Measurements from ENCODE around the gene TYMS. TPM values are rescaled to one million over a fixed set of nuclear protein-coding genes. Genes with fewer than 3 reads are reported as not detected.

The TYMS gene
- total RNA-seq (2014; rRNA removed; shearing (Covaris generic)): 47.8 and 53.7 TPM in 2 replicates

DNA sequence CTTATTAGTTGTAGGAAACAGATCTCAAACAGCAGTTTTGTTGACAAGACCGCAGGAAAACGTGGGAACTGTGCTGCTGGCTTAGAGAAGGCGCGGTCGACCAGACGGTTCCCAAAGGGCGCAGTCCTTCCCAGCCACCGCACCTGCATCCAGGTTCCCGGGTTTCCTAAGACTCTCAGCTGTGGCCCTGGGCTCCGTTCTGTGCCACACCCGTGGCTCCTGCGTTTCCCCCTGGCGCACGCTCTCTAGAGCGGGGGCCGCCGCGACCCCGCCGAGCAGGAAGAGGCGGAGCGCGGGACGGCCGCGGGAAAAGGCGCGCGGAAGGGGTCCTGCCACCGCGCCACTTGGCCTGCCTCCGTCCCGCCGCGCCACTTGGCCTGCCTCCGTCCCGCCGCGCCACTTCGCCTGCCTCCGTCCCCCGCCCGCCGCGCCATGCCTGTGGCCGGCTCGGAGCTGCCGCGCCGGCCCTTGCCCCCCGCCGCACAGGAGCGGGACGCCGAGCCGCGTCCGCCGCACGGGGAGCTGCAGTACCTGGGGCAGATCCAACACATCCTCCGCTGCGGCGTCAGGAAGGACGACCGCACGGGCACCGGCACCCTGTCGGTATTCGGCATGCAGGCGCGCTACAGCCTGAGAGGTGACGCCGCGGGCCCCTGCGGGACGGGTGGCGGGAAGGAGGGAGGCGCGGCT lies at the start of gene TYMS:
Gene TYMS (plus strand): TSS at position 343 of the 690 bp plus-strand sequence. CDS start 90 bp downstream, at position 433.
- DNase-seq (ENCODE audit: low spot score): peak; percentile 70

DNA sequence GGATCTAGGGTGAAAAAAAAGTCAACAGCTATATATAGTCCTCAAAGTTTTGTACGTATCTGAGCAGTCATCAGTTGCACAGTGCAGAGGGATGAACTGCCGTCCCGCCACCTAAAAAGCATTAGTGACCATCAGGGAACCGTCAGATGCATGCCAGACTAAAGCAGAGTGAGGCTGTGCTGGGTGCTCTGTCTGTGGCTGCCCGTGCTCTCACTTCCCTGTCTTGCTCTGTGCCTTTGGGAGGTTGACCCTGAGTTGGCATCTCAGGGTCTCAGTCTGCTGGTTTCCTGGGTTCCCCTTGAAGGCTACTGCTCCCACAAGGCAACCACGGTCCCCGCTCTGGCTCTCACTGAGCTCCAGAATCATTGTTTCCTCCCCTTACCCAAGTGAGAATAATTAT lies 49.5 kb upstream of the TYMS start:
- DNase-seq (ENCODE audit: low spot score): no peak

DNA sequence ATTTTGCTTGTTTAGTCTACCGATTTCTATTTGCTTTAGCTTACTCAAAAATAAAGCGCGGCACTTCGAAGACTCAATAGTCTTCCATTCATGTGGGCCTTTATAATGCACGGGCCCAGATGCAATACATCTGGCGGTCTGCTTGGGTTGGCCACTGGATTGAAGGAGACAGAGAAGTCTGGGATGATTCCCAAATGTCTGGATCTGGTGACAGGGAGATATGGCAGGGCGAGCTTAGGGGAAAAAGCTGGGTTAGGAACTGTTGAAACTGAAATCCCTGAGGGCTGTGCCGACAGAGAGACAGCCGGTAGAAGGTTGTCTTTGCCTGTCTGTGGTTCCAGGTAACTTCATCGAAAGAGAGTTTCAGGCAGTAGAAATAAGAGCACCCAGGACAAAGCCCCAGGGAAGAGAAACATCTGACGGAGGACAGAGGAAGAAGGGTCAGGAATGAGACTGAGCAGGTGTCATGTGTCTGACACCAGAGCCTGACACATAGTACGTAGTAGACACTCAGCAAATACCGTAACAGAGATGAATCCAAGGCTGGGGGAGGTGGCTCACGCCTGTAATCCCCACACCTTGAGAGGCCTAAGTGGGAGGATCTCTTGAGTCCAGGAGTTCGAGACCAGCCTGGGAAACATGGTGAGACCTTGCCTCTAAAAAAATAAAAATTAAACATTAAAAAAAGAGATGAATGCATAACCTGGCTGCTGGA lies 47.1 kb upstream of the TYMS start:
- DNase-seq (ENCODE audit: low spot score): no peak

DNA sequence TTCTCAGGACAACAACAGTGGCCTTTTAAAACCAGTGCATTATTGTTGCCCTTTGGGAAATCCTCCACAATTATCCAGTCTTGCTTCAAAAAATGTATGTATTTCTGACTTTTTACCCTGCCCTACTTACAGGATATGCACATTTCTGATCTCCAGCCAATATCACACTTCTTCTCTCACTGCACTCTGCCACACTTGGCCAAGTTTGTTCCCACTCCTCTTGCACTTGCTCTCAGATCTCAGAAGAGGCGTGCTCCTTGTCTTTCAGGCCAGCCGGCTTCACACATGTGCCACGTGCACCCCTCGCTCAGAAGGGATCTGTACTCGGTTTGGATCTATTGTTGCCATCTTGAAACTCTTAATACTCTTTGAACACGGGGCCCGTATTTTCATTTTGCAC lies 45.3 kb upstream of the TYMS start:
- DNase-seq (ENCODE audit: low spot score): no peak

DNA sequence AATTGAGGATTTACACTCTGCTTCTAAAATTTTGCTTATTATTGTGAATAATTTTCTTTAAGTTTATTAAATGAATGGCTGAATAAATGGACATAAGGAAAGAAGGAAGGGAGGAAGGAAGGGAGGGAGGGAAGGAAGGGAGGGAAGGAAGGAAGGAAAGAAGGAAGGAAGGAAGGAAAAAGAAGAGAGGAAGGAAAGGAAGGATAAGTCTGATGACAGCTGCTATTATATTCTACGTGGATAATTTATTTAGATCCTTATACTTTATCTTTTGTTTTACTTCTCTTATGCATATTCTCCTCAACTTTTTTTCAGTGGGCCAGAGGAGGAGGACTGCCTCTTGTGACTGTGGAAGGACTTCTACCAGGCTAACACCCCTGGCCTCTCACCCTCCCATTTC lies 43.3 kb upstream of the TYMS start:
- no peak for DNase-seq (ENCODE audit: low spot score)

DNA sequence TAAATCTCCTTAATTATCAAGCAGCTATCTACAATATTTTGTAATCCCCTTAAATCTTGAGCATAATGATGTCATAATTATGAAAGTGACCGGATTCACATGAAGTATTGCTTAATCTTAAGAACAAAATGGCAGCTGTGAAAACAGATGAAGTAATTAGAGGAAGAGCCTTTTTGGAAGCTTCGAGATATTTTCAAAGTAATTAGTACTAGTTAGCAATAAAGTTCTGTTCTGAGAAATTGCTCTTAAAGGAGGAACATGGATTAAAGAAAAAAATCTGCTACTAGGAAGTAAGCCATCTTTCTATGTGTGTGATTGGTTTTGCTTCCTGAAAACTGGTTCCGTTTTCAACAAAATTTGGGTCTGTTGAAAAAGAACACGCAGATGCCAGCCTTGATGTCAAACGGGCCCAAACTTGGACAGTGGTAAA lies 42.3 kb upstream of the TYMS start:
- no peak for DNase-seq (ENCODE audit: low spot score)

DNA sequence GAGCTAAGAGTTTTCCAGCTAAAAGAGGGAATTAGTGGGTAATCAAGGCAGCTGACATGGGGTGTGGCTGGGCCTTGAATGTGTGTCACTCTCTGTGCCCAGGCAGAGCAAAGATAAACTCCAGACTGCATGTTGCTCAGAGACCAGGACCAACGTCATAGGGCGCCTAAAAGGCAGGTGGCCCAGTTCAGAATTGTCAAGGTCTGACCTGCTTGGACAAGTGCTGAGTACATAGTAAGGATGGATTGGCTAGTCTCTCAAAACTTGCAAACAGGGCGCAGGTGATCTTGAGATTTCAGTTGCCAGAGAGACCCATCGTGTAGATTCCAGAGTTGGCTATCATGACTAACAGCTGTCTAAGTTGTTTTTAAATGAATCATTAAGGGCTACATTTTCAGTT lies 41.7 kb upstream of the TYMS start:
- no peak for DNase-seq (ENCODE audit: low spot score)

DNA sequence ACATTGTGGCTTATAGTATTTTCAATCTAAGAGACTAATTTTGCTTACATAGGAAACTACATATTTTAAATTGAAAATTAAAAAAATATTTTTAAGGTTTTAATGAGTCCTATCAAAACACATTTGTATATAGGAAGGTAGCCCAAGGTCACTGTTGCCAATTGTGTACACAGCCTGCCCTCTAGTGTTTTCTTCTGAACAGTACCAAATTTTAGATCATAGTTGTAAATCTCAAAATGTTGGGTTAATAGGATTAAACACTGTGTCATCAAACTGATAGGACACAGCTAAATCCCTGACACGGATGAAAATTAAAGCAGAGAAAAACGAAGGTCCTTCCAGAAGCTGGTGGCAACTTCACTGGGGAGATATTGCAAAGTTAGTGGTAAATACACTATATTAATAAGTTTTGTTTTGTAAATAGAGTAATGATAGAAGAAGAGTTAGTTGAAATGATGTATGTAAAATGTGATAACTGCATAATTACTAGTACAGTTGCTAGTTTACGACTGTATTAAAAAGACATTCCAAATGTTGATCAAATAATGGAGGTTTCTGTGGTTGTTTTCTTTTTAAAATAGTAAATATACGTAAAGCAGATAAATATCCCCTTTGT lies 41.0 kb upstream of the TYMS start:
- peak; percentile 54 for DNase-seq (ENCODE audit: low spot score)

DNA sequence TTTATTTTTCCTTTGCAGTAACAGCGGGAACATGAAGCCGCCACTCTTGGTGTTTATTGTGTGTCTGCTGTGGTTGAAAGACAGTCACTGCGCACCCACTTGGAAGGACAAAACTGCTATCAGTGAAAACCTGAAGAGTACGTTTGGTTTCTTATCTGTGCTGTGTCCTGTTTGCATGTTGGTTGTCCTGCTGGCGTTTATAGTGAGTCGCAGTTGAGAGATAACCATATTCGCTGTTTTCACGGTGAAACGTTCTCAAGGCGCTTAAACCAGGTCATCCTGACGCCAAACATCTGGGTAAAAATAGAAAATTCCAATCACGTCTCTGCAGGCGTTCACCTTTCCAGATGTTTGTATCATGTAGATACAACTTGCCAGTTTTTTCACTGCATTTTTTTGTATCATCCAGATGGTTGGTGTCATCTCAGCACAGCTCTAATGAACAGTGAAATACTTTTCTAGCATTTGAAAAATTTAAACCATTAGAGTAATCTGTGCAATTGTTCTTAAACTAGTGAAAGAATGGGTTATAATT lies 39.4 kb upstream of the TYMS start:
- no peak for DNase-seq (ENCODE audit: low spot score)

DNA sequence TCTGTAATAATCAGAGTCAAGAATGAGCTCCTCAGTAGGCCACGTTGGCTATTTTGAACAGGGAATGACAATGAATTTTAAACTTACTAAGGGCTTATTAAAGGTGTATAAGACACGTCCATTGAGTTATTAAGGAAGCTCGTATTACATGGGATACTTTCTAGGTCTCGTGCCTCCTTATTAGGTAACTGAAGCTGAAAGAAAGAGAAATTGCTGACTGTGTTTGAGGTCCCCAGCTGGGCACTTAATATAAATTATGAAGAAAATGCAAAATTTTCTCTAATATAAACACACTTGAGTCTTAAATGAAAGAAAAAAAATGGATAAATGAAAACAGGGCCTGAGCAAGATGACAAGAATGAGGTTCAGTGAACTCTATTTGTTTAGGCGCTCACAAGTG lies 38.8 kb upstream of the TYMS start:
- no peak for DNase-seq (ENCODE audit: low spot score)

DNA sequence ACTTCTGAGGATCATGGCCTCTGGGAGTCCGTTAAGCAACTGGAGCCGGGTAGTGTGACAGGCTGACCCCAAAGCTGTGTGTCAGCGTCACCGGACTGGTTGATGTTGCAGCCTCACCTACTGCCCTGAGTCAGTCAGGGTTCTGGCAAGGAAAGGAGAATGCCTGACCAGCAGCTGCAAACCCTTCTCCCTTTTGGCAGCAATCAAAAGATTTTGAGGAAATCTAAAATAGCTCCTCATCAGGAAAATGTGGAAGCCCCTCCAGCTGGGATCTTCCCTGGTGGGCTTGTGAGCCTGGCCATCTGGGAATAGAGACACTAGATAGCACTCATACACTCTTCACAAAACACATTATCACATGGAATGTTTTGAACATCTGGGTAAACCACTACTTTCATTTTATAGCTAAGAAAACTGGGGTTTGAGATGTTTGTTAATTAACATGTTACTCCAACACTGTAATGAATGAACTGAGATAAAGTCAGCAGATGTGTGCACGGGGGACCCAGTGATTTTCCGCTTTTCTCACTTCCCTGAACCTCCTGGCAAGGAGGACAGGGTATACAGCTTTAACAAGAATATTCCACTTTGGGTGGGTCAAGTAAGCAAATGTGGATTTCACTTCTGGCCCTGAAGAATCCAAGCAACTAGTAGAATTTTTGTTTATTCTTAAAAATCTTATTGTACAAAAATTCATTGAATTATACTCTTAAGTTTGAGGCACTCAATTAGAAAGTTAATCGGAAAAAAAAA lies 36.0 kb upstream of the TYMS start:
- DNase-seq (ENCODE audit: low spot score): no peak

DNA sequence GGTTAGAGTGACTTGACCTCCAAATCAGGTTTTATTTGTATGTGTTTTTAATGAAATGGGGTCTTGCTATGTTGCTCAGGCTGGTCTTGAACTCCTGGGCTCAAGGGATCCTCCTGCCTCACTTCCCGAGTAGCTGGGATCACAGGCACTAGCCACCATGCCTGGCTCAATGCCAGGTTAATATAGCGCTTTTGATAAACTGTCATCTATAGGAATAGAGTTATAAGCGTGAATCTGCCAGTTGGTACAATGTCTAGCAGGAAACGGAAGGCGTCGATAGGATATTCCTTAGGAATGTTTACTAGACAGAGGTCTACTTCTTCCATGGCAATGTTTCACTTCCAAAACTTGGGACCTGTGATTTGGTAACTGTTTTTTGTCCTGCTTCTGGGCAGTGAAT lies 35.2 kb upstream of the TYMS start:
- no peak for DNase-seq (ENCODE audit: low spot score)

DNA sequence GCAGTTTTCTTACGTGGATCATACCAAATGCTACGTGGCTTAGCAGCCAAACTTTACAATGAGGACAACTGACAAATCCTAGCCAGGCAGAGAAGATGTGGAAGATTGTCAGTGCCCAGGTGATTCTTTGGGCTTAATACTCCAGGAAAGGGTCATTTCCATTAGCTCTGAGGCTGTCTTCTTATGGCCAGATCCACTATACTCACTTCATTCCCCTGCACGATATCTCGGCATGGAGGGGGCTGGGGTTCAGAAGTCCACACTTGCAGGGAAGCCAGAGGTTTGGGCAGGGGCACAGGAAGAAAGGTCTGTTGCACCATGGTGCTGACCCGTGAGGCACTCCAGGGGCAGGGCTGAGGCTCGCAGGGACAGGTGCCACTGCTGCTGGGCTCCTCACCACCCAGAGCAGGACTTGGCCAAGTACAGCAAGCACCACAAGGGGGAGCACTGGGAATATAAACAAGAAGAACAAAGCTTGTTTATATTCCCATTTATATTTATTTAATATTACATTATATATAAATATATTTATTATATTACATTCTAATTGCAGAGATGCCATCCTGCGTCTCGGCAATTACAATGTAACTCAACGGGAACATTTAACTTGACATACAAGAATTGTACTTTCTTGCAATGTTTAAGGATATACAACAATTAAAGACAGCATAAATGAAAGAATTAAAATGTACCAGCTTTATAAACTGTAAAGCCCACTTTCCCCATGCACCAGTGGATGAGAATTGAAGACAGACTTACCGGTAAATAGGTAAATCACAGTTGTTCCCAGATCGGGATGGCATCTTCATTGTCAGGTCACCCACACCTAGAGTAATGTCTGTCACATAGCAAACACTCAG lies 33.5 kb upstream of the TYMS start:
- DNase-seq (ENCODE audit: low spot score): peak; percentile 43

DNA sequence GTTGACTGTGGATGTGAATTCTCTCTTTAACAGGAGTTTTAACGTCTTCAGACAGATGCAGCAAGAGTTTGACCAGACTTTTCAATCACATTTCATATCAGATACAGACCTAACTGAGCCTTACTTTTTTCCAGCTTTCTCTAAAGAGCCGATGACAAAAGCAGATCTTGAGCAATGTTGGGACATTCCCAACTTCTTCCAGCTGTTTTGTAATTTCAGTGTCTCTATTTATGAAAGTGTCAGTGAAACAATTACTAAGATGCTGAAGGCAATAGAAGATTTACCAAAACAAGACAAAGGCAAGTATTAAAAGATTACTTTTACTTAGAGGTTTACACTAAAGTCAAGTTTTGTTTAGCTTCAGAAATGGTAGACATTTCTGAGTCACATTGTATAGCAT lies 30.2 kb upstream of the TYMS start:
- DNase-seq (ENCODE audit: low spot score): no peak

DNA sequence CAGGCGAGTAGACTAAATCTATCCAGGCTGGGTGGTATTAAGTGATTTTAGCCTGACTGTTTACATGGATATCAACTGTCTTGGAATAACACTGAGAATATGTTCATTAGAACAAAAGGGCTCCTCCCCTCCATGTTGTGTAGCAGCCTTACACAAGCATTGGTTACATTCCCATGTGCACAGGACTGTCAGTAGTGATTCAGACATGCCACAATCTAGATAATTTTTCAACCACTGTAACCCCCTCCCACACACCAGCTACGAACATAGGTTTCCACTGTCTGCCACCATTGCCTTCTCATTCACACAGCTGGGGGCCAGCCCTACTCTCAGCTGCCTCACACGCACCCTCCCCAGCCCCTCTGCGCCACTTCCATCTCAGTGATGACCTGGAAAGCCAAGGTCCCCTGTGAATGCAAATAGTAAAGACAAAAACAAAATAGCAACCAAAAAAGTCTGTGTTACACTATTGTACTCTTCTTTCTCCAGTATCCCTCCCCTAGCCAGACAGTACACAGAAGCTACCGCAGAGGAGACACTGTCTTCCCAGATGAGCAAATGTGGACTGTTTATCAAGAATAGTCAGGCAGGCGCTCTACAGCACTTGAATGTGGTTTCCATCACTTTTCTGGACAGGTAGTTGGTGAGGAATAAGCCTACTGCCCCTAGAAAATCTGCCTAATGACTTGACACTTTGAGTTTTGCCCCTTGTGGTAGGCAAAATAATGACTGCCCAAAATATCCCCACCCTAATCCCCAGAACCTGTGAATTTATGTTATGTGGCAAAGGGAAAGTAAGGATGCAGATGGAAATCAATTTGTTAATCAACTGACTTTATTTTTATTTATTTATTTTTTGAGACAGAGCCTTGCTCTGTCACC lies 27.9 kb upstream of the TYMS start:
- DNase-seq (ENCODE audit: low spot score): no peak

DNA sequence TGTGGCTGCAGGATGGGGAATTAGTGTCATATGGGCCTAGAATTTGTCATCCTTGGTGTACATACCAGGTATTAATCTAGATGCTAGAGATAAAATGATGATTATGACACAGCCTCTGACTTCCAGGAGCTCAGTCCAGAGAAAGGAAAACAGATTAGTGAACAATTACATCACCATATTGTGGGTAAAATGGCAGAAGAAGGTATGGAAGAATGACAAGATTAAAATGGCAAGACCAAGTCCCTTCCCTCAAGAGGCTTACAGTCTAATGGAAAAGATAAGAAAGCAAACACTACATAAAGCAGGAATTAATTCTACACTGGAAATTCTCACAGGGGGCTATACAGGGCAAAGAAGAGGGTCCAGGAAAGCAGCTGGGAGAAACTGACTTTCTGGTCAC lies 25.9 kb upstream of the TYMS start:
- no peak for DNase-seq (ENCODE audit: low spot score)

DNA sequence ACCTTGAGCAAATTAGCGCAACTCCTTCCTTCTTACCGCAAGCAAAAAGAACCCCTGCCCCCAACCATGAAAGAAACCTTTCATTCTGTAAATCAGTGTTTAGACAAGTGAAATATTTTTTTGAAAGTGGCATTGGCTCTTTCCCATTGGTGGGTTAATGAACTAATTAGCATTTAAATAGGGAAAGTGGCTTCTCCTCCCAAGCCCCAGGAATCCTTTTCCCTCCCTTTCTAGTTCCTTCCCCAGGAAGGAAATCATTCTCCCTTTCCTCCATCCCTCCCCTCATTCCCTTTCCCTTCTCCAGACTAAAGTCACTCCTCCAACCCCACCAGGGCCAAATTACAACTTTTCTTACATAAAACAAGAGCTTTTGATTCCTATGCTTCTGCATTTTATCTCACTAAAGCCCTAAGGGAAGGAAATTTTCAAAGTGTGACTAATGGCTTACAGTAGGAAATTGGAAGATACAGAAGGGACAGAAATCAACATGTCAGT lies 22.9 kb upstream of the TYMS start:
- DNase-seq (ENCODE audit: low spot score): no peak

DNA sequence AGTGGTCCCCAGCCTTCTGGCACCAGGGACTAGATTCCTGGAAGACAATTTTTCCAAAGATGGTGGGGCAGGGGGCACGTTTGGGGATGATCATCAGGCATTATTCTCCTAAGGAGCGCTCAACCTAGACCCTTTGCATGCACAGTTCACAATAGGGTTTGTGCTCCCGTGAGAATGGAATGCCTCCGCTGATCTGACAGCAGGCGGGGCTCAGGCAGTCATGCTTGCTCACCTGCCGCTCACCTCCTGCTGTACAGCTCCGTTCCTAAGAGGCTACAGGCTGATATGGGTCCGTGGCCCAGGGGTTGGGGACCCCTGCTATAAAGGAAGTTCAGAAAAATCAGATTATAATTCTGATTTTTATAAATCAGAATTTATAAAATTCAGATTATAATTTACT lies 22.3 kb upstream of the TYMS start:
- no peak for DNase-seq (ENCODE audit: low spot score)

DNA sequence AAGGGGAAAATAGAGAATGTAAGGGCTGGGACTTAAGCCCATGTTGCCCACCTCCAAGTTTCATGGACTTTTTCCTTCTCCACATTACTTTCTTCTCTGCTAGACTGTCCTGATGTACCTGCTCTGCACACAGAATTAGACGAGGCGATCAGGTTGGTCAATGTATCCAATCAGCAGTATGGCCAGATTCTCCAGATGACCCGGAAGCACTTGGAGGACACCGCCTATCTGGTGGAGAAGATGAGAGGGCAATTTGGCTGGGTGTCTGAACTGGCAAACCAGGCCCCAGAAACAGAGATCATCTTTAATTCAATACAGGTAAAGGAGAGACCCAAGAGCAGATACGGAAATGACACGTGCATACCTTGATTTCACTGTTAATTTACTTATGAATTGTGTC lies 16.2 kb upstream of the TYMS start:
- no peak for DNase-seq (ENCODE audit: low spot score)
